Endothelial cell of umbilical vein (primary cell): ENCODE data around the gene LCLAT1. TPM values are rescaled to one million over a fixed set of nuclear protein-coding genes. Genes with fewer than 3 reads are reported as not detected.

Source experiments
- BruUV-seq: library from RNA; stranded (reverse); fragments of 400-500 nt; replicated peaks from 2 replicates; lab custom pipeline; 2021; lab: Mats Ljungman, UMichigan
- CTCF ChIA-PET: fragments of 300-600, 350-600 bp; sonication (Branson Sonifier 250); formaldehyde crosslinking; loops from one replicate; lab custom pipeline; 2021; ENCODE audit warnings: antibody characterized with exemption, inconsistent platforms; lab: Charles Lee
- POLR2A ChIA-PET: fragments of 300-600, 350-600 bp; sonication (Branson Sonifier 250); formaldehyde crosslinking; loops from one replicate; lab custom pipeline; 2021; ENCODE audit warnings: antibody characterized with exemption, inconsistent platforms; lab: Charles Lee
- DNase-seq: peaks from one replicate; pipeline ENCODE4 v3.0.0-alpha.2; 2011; ENCODE audit warnings: low read depth, low spot score
- FAIRE-seq: peaks from 2 replicates; lab custom pipeline; 2011; peaks lifted over from hg19 to GRCh38; lab: Jason Lieb, UNC
- H2AFZ ChIP-seq: 2 replicates; pipeline ENCODE4 v1.6.0; 2012; ENCODE audit warnings: low read depth, low read length, control low read depth, inconsistent platforms
- H3K27ac ChIP-seq: 2 replicates; pipeline ENCODE4 v1.5.1; 2011; ENCODE audit warnings: low read depth, mild to moderate bottlenecking, control low read depth, low read length, moderate library complexity; ENCODE audit not compliant: insufficient read depth
- H3K27me3 ChIP-seq, 2 experiments: 2 replicates each; pipeline versions ENCODE4 v1.6.0 to v1.6.1; 2011; ENCODE audit warnings: low read length in 2 of 2, mixed read lengths in 1 of 2; ENCODE audit not compliant: control insufficient read depth in 2 of 2, insufficient read depth in 2 of 2
- H3K36me3 ChIP-seq, 2 experiments: 2 replicates in 1 of 2; 3 replicates in 1 of 2; pipeline ENCODE4 v1.5.1; 2011; ENCODE audit warnings: low read length in 2 of 2, mild to moderate bottlenecking in 1 of 2, moderate library complexity in 1 of 2; ENCODE audit not compliant: control insufficient read depth in 2 of 2, insufficient read depth in 2 of 2; ENCODE audit errors: extremely low read depth in 1 of 2
- H3K4me1 ChIP-seq: 3 replicates; pipeline ENCODE4 v1.5.1; 2011; ENCODE audit warnings: mild to moderate bottlenecking, low read length; ENCODE audit not compliant: control insufficient read depth, insufficient read depth; ENCODE audit errors: extremely low read depth
- H3K4me2 ChIP-seq: 2 replicates; pipeline ENCODE4 v1.6.1; 2011; ENCODE audit warnings: low read length, control low read depth, mixed read lengths; ENCODE audit not compliant: insufficient read depth
- H3K4me3 ChIP-seq, 3 experiments: fragments of 200-600 bp in 1 of 3; sonication (generic), shearing (Covaris generic) in 1 of 3; replicated peaks in 1 of 3; 2 replicates each; pipeline ENCODE4 v1.5.1; 2011 to 2016; ENCODE audit warnings: control low read depth in 3 of 3, low read length in 3 of 3, mild to moderate bottlenecking in 2 of 3, inconsistent platforms in 1 of 3, low read depth in 1 of 3, moderate library complexity in 1 of 3; ENCODE audit not compliant: insufficient read depth in 1 of 3
- H3K79me2 ChIP-seq: 2 replicates; pipeline ENCODE4 v1.6.0; 2012; ENCODE audit warnings: low read length, inconsistent platforms; ENCODE audit not compliant: control insufficient read depth, insufficient read depth
- H3K9ac ChIP-seq: replicated peaks from 2 replicates; pipeline ENCODE3; 2011; ENCODE audit warnings: low read length, control low read depth; ENCODE audit not compliant: insufficient read depth; ENCODE audit errors: extremely low read depth
- H3K9me1 ChIP-seq: replicated peaks from 3 replicates; pipeline ENCODE4 v1.6.0; 2011; ENCODE audit warnings: mild to moderate bottlenecking, low read length; ENCODE audit not compliant: control insufficient read depth, insufficient read depth; ENCODE audit errors: extremely low read depth
- H3K9me3 ChIP-seq: replicated peaks from 2 replicates; pipeline ENCODE4 v1.5.1; 2012; ENCODE audit warnings: low read length, inconsistent platforms; ENCODE audit not compliant: control insufficient read depth, insufficient read depth
- H4K20me1 ChIP-seq: replicated peaks from 2 replicates; pipeline ENCODE3; 2011; ENCODE audit warnings: mild to moderate bottlenecking, low read length; ENCODE audit not compliant: control insufficient read depth, insufficient read depth; ENCODE audit errors: extremely low read depth
- CTCF ChIP-seq, 2 donors: IDR thresholded peaks; 1 replicate in 1 of 2; 2 replicates in 1 of 2; pipeline ENCODE4 v1.5.1; 2011; ENCODE audit warnings: low read length in 2 of 2, mild to moderate bottlenecking in 2 of 2, moderate library complexity in 2 of 2, control low read depth in 1 of 2, inconsistent platforms in 1 of 2, low read depth in 1 of 2; ENCODE audit not compliant: insufficient read depth in 1 of 2; ENCODE audit errors: extremely low read depth in 1 of 2
- EZH2 ChIP-seq: IDR thresholded peaks from 2 replicates; pipeline ENCODE4 v1.6.1; 2012; ENCODE audit warnings: borderline replicate concordance, low read depth, mild to moderate bottlenecking, moderate library complexity, low read length, inconsistent platforms; ENCODE audit not compliant: severe bottlenecking
- FOS ChIP-seq: IDR thresholded peaks from 2 replicates; pipeline ENCODE4 v1.6.1; 2011; ENCODE audit warnings: mild to moderate bottlenecking, low read length, moderate library complexity, borderline replicate concordance; ENCODE audit not compliant: insufficient read depth
- GATA2 ChIP-seq: IDR thresholded peaks from 2 replicates; pipeline ENCODE4 v1.7.0; 2011; ENCODE audit warnings: low read depth, mild to moderate bottlenecking, moderate library complexity, mixed read lengths, low read length; ENCODE audit not compliant: insufficient read length, insufficient read depth
- JUN ChIP-seq: IDR thresholded peaks from 2 replicates; pipeline ENCODE4 v1.6.1; 2011; ENCODE audit warnings: borderline replicate concordance, low read depth; ENCODE audit not compliant: insufficient read length, insufficient read depth
- MAX ChIP-seq: IDR thresholded peaks from 2 replicates; pipeline ENCODE4 v1.6.1; 2011; ENCODE audit not compliant: insufficient read depth, insufficient read length
- MYC ChIP-seq: IDR thresholded peaks from one replicate; pipeline ENCODE4 v1.6.1; 2011; ENCODE audit warnings: mild to moderate bottlenecking, low read depth, low read length
- POLR2A ChIP-seq: IDR thresholded peaks from 2 replicates; pipeline ENCODE4 v1.6.1; 2012; ENCODE audit warnings: low read depth, mild to moderate bottlenecking, control low read depth, low read length
- POLR2AphosphoS5 ChIP-seq: IDR thresholded peaks from 2 replicates; pipeline ENCODE4 v1.6.1; 2012; ENCODE audit warnings: low read depth, mild to moderate bottlenecking, control low read depth, low read length, moderate library complexity; ENCODE audit not compliant: insufficient read depth
- dilution Hi-C: fragments of 300-500 bp; cut with MboI; formaldehyde crosslinking; loops from one replicate; pipeline ENCODE4 v1.15.0; 2019; ENCODE audit warnings: low sequenced_read_pairs; ENCODE audit not compliant: extremely low pct_ligation_motif_present
- intact Hi-C: fragments of 100-400 bp; cut with micrococcal nuclease; formaldehyde crosslinking; loops from one replicate; pipeline ENCODE4 v1.10.0; 2022
- polyA plus RNA-seq, 4 experiments: library from polyadenylated mRNA; depleted of rRNA in 3 of 4; stranded (reverse) in 3 of 4; unstranded in 1 of 4; fragments of >200 nt; gene quantifications; 2 replicates each; pipeline versions ENCODE4 v1.2.1 to v1.2.3, GENCODE V29; 2011 to 2012; ENCODE audit warnings: missing spikeins in 1 of 4
- total RNA-seq: library from RNA; stranded (reverse); gene quantifications from 2 replicates; pipeline ENCODE4 v1.2.3, GENCODE V29; 2021

LCLAT1 gene
- total and polyA plus RNA-seq, 2 donors (not counting 3 experiments of a cell fraction or from before 2014, with no cell fraction given) = 6.1 to 20.8 TPM

GRCh38 chr2:30464544-30465170, 17.6 kb downstream of the LCLAT1 start:
- Histone ChIP-seq H3K27me3 (no peaks in the 10 kb centered on the region), H3K27ac (no peak overlapping the region), H2AFZ (no peak overlapping the region), H3K4me3 (no peak overlapping the region), H3K79me2 (peaks cover 12% of the 10 kb centered on the region), H3K9me3 (no peaks in the 10 kb centered on the region), H3K36me3 (no peaks in the 10 kb centered on the region), H3K9me1 (no peaks in the 10 kb centered on the region), H4K20me1 (no peaks in the 10 kb centered on the region), H3K9ac (no peak overlapping the region), H3K4me1 (no peaks in the 10 kb centered on the region), H3K4me2 (no peak overlapping the region)
- CTCF ChIA-PET = no interaction called here
- POLR2A ChIA-PET = no interaction called here
- dilution Hi-C loops (no loop called here), intact Hi-C loops (no loop called here)
- TF ChIP-seq FOS = no peak
- no peak for TF ChIP-seq JUN
- no peak for TF ChIP-seq MAX
- no peak for TF ChIP-seq GATA2
- TF ChIP-seq CTCF (IDR thresholded peaks at IDR 0.05; ENCODE audit: extremely low read depth in 1 of 2, insufficient read depth in 1 of 2, low read depth in 1 of 2, low read length in 2 of 2) = no peak
- TF ChIP-seq POLR2A = no peak
- TF ChIP-seq POLR2AphosphoS5 = no peak
- no peak for TF ChIP-seq MYC
- no peak for TF ChIP-seq EZH2
- no TSS peak for BruUV-seq
- no peak for DNase-seq
- no peak for FAIRE-seq
